SU-DHL-6 (cell line): Measurements from ENCODE around the gene TANC1.

Experiments used
- H2AFZ ChIP-seq: fragments of 200-600 bp; sonication (generic); 2 replicates; pipeline ENCODE4 v1.6.1; 2014; ENCODE audit warnings: low read depth, mild to moderate bottlenecking, moderate library complexity, mixed read lengths, antibody characterized with exemption, low read length; ENCODE audit not compliant: severe bottlenecking
- H3F3A ChIP-seq: fragments of 200-600 bp; shearing (Covaris generic); 2 replicates; pipeline ENCODE4 v1.6.0; 2016; ENCODE audit warnings: antibody characterized with exemption, mild to moderate bottlenecking; ENCODE audit not compliant: insufficient read depth
- H3K27ac ChIP-seq: fragments of 200-600 bp; sonication (generic); 2 replicates; pipeline ENCODE4 v1.5.1; 2016; ENCODE audit warnings: low read depth, mild to moderate bottlenecking, low read length, moderate library complexity, mixed read lengths
- H3K27me3 ChIP-seq: fragments of 200-600 bp; sonication (generic), shearing (Covaris generic); 2 replicates; pipeline ENCODE4 v1.6.0; 2014; ENCODE audit warnings: mild to moderate bottlenecking, low read length
- H3K36me3 ChIP-seq: fragments of 200-600 bp; sonication (generic); 2 replicates; pipeline ENCODE4 v1.6.1; 2014; ENCODE audit warnings: mild to moderate bottlenecking, low read length, mixed read lengths
- H3K4me2 ChIP-seq: fragments of 300-600, 200-600 bp; shearing (Covaris generic), sonication (generic); 2 replicates; pipeline ENCODE4 v1.6.0; 2014; ENCODE audit warnings: low read length, low read depth, mild to moderate bottlenecking; ENCODE audit not compliant: poor library complexity, severe bottlenecking
- H3K4me3 ChIP-seq: fragments of 200-600 bp; sonication (generic); 2 replicates; pipeline ENCODE4 v1.5.1; 2014; ENCODE audit warnings: antibody characterized with exemption, low read length, mild to moderate bottlenecking, mixed read lengths; ENCODE audit not compliant: insufficient read depth, poor library complexity, severe bottlenecking
- H3K79me2 ChIP-seq: fragments of 200-600 bp; sonication (generic); 2 replicates; pipeline ENCODE4 v1.6.1; 2014; ENCODE audit warnings: mild to moderate bottlenecking, low read length, moderate library complexity; ENCODE audit not compliant: insufficient read depth
- H3K9ac ChIP-seq: fragments of 200-600 bp; sonication (generic); 2 replicates; pipeline ENCODE4 v1.7.0; 2014; ENCODE audit warnings: mild to moderate bottlenecking, low read length
- H3K9me2 ChIP-seq: fragments of 200-600 bp; sonication (generic); replicated peaks from 2 replicates; pipeline ENCODE4 v1.6.1; 2014; ENCODE audit warnings: low read length; ENCODE audit not compliant: insufficient read depth
- H3K9me3 ChIP-seq: fragments of 200-600 bp; sonication (generic); 2 replicates; pipeline ENCODE4 v1.6.1; 2014; ENCODE audit warnings: low read length, mixed read lengths; ENCODE audit not compliant: insufficient read depth
- H4K20me1 ChIP-seq: fragments of 200-600 bp; sonication (generic); 2 replicates; pipeline ENCODE4 v1.6.1; 2014; ENCODE audit warnings: low read depth, mild to moderate bottlenecking, antibody characterized with exemption, low read length, moderate library complexity, mixed read lengths
- EZH2phosphoT487 ChIP-seq: fragments of 200-600 bp; sonication (generic), shearing (Covaris generic); conservative IDR thresholded peaks from 2 replicates; pipeline ENCODE4 v1.6.1; 2018; ENCODE audit warnings: mild to moderate bottlenecking, antibody characterized with exemption, low read length, moderate library complexity, mixed read lengths
- TF ChIP-seq, protein P1 (sequence below): fragments of 200-600 bp; sonication (generic); IDR thresholded peaks from one replicate; pipeline ENCODE4 v1.5.1; 2017; ENCODE audit warnings: antibody characterized with exemption, mild to moderate bottlenecking, low read length, moderate library complexity; ENCODE audit not compliant: insufficient read depth, poor library complexity, severe bottlenecking

The TANC1 gene

DNA sequence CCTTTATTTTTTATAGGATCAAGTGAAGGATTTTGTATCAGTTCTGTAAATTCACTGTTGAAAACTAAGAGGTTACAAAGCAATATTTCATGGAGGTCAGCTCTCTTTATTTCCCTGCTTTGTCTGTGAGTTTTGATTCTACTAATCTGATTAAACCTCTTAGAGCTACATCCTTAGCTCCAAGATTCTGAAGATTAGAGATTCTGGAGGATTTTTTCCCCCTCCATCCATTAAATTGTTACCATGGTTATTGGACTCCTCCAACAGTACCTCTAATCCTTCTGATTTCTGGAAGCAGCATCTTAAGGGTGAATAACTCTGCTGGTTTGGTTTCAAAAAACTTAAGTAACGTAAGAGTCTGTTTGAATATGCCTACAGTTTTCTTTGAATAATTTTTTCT lies 110.0 kb downstream of the TANC1 start:
- H3K9me2 ChIP-seq: no peaks in the 10 kb centered on the region
- no peaks in the 10 kb centered on the region for H3K27me3 ChIP-seq
- H3K27ac ChIP-seq: no peak overlapping the region
- no peak for TF ChIP-seq EZH2phosphoT487
- TF ChIP-seq, protein P1, sequence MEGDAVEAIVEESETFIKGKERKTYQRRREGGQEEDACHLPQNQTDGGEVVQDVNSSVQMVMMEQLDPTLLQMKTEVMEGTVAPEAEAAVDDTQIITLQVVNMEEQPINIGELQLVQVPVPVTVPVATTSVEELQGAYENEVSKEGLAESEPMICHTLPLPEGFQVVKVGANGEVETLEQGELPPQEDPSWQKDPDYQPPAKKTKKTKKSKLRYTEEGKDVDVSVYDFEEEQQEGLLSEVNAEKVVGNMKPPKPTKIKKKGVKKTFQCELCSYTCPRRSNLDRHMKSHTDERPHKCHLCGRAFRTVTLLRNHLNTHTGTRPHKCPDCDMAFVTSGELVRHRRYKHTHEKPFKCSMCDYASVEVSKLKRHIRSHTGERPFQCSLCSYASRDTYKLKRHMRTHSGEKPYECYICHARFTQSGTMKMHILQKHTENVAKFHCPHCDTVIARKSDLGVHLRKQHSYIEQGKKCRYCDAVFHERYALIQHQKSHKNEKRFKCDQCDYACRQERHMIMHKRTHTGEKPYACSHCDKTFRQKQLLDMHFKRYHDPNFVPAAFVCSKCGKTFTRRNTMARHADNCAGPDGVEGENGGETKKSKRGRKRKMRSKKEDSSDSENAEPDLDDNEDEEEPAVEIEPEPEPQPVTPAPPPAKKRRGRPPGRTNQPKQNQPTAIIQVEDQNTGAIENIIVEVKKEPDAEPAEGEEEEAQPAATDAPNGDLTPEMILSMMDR: no peak
- no peaks in the 10 kb centered on the region for H3K79me2 ChIP-seq
- no peaks in the 10 kb centered on the region for H4K20me1 ChIP-seq
- H3K9me3 ChIP-seq: no peaks in the 10 kb centered on the region
- H3K4me3 ChIP-seq: no peak overlapping the region
- H3K36me3 ChIP-seq: no peaks in the 10 kb centered on the region
- no peak overlapping the region for H3K9ac ChIP-seq
- no peak overlapping the region for H2AFZ ChIP-seq
- H3F3A ChIP-seq: no peaks in the 10 kb centered on the region
- H3K4me2 ChIP-seq: no peak overlapping the region

DNA sequence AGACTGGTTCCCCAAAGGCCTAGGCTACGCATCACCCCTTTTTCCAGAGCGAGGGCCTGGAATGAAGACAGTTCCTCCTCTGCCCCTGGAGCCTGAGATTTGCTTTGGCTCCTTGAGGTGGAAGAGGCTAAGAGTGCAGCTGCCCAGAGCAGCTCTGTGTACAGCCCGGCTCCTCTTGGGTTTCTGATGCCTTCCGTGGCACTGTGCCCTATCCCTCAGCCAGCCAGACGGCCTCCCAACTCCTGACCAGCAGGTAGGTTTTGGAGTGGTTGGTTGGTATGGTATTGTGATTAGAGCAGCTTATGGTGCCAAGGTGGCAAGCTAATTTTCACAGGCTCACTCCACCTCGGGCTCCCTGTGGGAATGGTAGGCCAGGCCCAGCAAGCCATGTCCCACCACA lies 112.2 kb downstream of the TANC1 start:
- Histone ChIP-seq H3K36me3 (no peaks in the 10 kb centered on the region), H3K27ac (no peak overlapping the region), H2AFZ (no peak overlapping the region), H4K20me1 (no peaks in the 10 kb centered on the region), H3K9me2 (no peaks in the 10 kb centered on the region), H3K79me2 (no peaks in the 10 kb centered on the region), H3K9me3 (no peaks in the 10 kb centered on the region), H3K4me3 (no peak overlapping the region), H3K27me3 (no peaks in the 10 kb centered on the region), H3K9ac (no peak overlapping the region), H3F3A (no peaks in the 10 kb centered on the region), H3K4me2 (no peak overlapping the region)
- TF ChIP-seq EZH2phosphoT487: no peak
- TF ChIP-seq, protein P1: no peak

DNA sequence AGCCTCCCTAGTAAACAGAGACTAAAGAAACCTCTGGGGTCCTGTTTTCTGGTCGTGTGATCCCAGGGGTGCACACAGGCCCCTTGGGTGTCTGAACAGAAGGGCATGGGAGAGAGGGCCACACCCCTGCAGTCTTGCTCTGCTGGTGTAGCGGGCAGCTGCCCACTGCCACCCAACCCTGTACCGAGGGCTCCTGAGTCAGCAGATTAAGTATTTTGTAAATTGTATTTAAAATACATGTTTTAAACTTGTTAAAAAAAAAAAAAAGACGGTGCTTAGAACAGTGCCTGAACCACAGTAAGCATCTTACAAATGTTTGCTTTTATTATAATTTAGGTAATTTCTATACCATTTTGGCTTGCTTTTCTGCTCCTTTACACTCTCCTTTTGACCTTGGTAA lies 113.7 kb downstream of the TANC1 start:
- Histone ChIP-seq H3K27ac (no peak overlapping the region), H3K79me2 (no peaks in the 10 kb centered on the region), H3K4me2 (no peak overlapping the region), H2AFZ (no peak overlapping the region), H3K27me3 (no peaks in the 10 kb centered on the region), H3K36me3 (no peaks in the 10 kb centered on the region), H4K20me1 (no peaks in the 10 kb centered on the region), H3K9me3 (no peaks in the 10 kb centered on the region), H3K4me3 (no peak overlapping the region), H3K9me2 (no peaks in the 10 kb centered on the region), H3F3A (no peaks in the 10 kb centered on the region), H3K9ac (no peak overlapping the region)
- TF ChIP-seq EZH2phosphoT487: no peak
- TF ChIP-seq, protein P1: no peak
